Anterior cingulate cortex (tissue), 58 donors: ENCODE data around the gene ABTB2.
A peak's percentile ranks its signal among the peaks of the same experiment; 100 is the strongest.

Experiments used
- DNase-seq, 58 donors: peaks; one replicate each; lab custom pipeline; 2025; lab: John Stamatoyannopoulos, UW

The ABTB2 gene

DNA sequence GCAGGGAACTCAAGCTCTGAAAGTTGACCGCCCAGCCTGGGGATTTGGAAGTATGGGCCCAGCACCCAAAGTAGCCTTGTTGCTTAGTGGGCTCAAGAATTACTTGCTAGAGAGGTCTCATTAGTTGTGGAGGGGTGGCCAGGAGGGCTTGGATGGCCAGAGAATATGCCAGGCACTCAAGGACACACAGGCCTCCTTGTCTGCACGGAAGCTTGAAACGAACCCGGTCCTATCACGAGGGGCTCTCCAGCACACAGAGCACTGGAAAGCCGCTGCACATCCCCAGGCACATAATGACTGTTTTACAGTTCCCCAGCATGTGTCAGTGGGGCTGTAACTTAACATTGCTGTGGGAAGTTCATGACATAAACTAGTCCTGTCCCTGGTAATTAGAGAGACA lies 196.4 kb downstream of the ABTB2 start:
- no peak for DNase-seq

DNA sequence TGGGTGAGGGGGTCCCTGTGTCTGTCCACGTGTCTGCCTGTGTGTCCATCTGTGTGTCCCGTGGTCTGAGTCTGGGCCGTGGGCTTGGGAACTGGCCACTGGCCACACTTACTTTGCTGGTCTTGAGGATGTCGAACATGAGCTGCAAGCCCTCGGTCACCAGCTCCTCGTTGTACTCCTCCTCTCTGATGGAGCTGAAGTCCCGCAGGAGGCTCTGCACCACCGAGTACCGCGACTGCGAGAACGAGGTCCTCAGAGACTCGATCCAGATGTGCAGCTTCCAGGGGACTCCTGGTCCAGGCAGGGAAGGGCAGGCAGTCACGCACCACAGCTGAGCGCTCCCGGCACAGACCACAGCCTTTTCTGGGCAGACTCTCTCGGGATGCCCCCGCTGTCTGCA lies 197.0 kb downstream of the ABTB2 start:
- no peak for DNase-seq

DNA sequence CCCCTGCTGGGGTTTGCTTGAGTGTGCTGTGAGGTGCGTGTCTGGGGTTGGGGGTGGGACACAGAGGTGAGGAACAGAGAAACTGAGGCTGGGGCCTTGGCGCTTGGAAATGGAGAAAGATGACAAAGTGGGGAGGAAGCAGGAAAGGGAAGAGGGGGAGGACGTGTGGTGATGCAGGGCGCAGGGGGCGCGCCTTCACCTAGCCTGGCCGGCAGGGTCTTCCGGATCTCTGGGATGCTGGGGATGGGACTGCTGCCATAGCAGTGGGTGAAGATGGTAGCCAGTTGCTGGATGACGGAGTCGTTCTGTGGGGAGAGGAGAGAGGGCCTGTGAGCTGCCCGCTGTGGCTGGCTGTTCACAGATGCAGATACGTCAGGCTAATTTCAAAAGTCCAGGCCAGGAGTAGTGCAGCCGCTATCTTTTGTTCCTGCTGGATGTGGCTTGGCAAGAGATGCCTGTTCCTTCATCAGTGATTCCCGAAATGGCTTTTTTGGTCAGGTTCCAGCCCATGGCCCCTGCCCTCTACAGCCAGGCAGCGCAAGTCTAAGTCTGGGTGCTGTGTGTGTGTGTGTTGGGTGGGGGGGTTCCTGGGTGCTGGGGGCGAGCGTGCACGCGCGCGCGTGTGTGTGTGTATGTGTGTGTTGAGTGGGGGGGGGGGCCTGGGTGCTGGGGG lies 197.6 kb downstream of the ABTB2 start:
- no peak for DNase-seq

DNA sequence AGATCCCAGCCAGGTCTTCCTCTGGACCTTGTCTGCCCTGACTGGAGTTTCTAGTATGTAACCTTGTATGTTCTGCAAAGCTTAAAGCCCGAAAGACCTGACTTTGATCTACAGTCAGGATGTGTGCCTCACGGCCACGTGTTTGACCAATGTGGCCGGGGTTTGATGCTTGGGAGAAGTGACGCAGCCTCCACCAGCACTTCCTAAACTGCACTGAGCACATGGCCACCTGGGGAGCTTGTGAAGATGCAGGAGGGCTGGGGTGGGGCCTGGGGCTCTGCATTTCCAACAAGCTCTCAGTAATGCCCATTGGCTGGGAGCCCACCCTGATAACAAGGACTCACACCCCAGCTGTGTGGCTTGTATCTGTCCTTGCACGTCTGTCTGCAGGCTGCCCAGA lies 199.1 kb downstream of the ABTB2 start:
- no peak for DNase-seq

DNA sequence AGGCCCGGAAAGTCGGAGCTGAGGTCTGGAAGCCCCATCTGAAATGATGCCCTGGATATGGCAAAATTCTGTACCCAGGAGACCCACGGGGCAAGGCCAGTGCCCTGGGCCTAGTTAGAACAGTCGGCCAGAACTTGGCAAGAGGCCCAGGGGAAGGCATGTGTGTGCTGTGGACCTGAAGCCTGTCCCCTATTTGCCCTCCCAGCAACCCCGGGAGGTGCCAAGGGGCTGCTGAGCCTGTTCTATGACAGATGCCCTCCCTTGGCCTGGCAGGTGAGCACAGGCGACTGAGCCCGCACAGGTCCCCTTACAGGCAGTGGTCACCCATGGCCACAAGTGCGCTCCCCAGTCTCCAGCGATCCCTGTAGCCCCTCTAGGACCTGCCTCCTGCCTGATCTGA lies 200.6 kb downstream of the ABTB2 start:
- peak in 2 of 58 donors; percentile 12 for DNase-seq

DNA sequence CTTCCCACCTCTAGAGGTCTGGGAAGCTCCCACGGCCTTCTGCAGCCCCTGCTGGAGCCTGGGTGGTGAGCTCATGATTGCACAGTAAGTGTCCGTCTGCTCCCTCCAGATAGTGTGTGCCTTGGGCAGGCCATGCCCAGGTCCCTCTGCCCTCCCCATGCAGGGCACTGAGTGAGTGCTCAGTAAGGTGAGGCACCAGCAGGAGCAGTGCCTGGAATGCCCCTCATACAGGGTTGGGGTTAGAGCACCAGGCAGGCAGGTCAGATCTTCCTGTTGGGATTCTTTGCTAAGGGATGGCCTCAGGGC lies 202.1 kb downstream of the ABTB2 start:
- no peak for DNase-seq

DNA sequence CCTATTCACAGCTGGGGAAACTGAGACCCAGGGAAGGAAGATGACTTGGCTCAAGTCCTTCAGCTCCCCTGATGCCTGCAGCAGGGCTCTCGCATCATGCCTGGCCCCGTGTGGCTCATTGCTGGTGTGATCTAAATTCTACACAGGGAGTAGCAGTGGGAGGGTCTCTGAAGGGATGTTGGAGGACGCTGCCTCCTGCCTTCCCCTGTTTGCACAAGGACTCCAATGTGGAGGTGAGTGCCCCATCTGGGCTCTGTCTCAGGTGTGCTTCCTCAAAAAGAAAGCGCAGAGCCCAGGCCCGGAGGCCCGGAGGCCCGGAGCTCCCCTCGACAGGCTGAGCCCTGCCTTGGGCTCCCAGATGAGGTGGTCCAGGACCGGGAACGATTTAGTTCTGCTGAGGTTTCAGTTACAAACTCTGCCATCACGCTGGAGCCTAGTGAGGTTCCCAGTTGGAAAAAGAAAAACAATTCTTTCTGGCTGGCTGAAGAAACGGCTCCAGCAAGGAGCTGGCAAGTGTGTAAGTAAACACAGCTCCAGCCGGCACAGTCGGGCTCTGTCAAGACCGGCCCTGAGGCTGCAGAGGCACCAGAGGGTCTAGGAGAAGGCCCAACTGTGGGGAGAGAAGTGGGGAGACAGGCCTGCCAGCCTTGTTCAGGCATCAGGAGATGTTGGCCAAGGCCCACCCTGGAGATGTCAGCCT lies 202.6 kb downstream of the ABTB2 start:
- DNase-seq = peak in 19 of 58 donors; percentile 7 to 50 (median 30)

DNA sequence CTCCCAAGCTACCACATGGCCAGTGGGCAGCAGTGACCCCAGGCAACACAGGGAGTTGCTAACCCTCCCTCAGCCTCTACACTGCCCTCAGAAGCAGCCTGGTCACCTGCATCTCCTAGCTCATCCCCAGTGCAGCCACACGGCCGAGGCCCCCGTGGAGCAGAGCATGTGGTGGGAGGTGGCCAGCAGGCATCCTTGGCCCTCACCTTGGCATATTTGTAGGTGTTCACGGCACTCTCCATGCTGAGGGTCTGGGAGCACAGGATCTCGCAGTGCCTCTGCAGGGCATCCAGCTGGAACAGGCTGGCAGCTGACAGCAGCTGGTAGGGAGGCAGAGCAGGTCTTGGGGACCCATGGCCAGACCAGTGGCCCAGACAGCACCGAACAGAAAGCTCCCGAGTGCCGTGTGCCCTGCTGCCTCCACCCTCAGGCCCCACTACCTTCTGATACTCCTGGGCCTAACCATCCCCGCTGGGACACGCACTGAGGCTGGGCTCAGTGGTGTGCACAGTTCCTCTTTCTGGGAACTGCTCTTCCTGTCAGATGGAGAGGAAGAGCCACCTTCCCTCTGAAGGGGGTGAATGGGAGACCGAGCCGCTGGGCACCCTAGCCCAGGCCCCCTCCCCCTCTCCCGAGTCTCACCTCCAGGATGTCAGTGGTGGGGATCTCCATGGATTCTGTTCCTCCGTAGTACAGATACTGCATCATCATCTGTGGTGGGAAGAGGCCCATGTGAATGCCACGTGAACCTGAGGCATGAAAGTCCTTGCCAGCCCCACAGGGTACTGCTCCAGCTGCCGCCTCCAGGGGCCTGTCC lies 203.5 kb downstream of the ABTB2 start:
- DNase-seq = no peak

DNA sequence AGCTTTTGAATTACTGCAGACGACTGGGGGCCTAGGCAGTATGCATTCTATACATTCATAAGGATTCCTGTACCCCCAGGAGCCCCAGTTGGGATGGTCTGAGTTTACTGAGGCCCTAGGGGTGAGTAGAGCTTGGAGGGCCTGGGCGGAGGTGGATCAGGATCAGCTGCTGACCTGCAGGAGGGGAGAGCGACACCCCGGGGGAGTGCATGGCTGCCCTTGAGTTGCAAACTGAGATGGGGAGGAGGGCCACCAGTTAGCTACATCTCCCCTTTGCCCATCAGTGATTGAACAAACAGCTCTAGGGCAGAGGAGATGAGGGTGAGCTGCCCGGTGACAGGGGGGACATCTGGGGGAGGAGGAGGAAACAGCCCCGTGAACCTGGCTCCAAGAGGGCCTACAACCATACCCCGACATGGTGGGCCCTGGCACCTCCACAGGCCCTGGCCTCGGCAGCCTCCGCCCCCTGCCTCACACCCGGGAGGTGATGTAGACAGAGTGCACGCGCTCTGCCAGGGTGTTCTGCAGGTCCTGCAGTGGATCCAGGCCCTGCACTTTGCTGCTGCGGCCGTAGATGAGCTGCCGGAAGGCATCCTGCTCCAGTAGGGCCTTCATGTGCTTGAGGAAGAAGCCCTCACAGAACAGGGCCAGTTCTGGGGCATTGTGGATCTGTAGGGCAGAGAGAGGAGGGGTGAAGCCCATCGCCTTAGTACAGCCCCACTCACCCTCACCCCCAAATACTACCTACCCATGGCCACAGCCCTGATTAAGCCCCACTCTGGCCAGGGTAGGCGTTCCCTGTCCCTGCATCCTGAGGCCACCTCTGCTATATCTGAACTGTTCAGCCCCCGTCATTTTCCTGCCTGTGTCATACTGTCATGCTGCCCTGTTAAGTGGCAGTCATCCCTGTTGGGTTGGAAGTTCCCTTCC lies 205.6 kb downstream of the ABTB2 start:
- no peak for DNase-seq

DNA sequence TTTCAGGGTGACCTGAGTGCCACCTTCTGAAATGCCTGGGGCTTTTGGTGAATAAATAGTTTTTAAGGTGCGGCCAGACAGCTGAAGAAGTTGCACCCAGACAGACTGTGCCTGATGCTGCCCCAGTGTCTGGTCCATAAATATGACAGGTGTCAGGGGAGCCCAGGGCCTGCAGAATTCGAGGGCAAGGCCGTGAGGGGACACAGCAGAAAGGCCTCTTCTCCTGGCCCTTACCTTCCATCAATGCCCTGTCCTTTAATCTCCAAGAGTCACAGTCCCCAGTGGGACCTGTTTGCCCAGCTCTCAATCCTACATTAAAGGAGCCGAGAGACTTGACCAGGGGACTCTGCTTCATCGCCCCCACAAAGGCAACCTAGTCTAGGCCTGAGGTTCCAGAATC lies 206.6 kb downstream of the ABTB2 start:
- no peak for DNase-seq

DNA sequence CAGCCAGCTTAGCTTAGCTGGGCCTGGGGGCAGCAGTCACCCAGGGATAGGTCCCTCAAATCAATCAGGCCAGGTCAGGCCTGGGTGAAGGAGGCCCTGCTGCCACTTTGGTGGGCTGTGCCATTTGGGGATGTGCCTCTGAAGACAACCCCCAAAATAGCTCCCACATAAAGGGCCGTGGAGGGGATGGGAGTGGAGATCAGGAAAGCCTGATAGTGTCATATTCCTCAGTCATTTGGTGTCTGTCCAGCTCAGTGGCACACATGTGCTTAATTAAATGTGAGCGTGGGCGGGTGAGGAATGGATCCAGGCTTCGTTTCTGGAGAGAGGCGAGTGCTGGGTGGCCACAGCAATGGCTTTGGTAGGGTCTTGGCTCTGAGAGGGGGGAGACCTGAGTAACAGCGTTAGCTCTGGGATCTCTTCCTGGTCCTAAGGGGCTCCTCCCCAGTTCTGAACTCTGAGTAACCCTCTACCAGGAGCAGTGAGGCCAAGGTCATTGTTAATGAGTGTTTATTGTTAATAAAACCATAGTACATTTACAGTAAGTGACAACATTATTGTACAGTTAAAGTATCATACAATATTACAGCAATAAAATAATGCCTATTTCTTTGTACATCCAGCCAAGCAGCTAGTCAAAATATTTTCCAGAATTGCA lies 207.2 kb downstream of the ABTB2 start:
- no peak for DNase-seq

DNA sequence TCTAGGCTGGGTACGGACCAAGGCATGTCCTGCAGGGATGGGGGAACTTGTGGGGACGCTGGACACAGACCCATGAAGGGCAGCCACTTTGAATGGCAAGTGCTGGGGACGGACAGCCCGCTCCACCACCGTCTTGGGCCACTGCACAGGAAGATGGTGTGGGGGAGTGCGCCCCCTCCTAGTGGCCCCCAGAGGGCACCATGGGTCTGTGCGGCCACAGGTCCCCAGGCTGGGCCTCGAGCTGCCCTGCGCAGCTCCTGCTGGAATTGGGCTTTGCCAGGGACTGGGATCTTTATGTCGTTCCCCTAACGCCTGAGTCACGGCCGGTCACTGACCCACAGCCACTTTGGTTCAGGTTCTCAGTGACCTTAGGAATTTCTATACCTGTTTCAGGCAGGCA lies 208.0 kb downstream of the ABTB2 start:
- DNase-seq = no peak

DNA sequence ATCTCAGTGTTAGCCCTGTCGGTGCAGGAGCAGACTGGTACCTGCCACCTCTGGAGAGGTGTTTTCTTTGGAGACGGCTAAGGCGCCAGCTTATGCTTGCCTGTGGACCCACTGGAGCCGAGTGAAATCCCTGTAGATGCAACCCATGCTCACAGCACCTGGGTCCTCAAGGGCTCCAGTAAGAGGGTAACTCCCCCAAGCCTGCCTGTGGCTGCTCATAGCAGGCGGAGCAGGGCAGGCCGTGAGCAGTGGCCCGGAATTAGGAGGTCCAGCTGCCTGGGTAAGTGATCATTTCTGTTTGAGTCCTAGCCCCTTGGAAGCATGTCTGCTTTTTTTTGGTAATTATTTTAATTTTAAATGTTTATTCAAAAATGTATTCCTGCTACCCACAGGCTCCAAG lies 208.5 kb downstream of the ABTB2 start:
- no peak for DNase-seq

DNA sequence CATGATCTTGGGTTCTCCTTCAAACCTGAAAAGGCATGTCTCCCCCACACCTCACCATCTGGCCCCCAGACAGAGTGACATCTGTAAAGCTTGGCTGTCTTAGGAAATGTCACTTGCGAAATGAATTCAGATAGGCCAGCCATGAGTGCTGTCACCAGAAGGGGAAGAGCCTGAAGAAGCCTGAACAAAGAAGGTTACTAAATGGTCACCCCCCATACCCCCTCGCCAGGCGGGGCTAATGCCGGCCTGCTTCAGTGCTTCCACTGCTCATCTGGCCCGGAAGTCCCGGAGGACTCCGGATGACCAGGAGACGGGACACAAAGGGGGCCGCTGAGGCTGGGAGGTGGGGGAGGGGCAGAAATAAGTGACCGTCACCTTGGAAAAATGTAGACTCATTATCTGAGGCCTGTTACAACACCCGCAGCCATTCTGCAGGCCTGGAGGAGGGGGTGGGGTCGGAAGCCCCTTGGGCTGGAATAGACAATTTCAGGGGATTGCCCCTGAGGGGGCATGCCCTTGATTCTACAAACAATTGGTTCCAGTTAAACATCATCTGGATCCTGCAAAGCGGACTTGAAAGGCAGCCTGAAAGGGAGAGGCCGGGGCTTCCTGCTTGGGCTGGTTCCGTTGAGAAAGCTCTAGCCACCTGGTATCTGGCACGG lies 209.2 kb downstream of the ABTB2 start:
- no peak for DNase-seq

DNA sequence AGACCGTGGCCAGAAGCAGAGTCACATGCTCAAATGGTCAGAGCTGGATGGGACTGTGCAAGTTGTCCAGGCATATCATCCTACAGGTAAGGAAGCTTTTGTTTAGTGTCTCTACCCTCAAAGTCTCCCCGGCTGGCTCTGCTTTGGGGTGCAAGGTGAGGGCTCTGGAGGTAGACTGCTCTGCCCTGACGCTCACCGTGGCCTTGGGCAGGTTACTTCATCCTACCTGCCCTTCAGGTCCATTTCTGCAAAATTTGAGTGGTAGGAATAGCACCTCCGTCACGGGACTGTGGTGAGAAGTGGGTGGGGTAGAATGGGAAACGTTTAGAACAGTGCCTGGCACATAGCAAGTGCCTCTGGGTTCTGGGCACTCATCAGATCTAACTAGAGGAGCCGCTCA lies 210.2 kb downstream of the ABTB2 start:
- DNase-seq = no peak

DNA sequence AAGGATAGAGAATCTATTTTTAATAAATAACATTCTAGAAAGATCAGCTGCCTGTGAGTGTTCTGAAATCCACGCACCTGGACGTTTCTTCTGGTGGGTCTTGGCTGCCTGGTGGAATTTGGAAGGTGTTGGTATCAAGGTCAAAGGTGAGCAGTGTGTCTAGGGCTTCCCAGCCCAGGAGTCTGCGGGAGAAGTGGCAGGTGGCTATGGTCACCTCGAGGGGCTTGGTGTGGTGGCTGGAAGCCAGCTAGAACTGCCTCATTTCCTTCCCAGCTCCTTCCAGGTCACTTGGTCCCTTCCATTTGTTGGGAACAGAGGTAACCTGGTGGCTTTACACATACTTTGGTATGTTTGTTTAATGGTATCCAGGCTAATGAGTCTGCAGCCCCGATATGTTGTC lies 210.9 kb downstream of the ABTB2 start:
- DNase-seq = no peak

DNA sequence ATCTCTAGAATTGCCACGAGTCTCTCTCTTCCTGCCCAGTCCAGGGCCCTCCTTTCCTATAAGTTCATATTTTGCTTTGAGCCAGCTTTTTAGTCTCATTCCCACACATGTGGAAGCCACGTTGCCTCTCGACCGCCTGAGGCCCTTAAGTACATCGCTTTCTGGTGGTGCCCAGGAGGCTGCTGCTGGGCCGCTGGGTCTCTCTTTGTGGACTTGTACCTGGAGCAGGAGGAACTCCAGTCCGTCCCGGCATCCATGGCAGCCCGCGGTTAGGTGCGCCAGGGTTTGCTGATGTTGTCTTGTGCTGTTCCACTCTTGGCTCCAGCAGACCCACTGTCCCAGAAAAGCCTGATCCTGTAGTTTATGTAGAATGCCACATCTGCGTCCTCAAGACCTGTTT lies 211.4 kb downstream of the ABTB2 start:
- no peak for DNase-seq

DNA sequence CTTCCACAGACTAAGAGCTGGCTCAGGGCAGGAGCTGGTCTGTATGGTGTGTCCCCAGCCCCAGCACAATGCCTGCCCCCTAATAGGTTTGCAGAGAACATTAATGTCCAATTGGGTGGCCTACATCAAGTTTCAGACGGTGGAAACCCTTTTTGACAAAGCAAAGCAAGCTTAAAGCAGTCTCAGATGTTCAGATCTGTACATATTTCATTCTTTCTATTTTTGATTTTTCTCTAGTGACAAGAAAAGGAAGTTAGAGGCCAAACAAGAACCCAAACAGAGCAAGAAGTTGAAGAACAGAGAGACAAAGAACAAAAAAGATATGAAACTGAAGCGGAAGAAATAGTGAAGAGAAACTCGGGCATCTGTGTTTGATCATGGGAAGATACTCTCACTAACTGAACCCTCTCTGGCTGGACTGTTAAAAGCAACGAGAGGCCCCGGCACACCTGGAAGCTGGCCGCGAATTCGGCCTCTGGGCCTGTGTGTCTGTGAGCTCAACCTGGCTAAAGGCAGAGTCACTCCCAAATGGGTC lies 211.9 kb downstream of the ABTB2 start:
- no peak for DNase-seq

DNA sequence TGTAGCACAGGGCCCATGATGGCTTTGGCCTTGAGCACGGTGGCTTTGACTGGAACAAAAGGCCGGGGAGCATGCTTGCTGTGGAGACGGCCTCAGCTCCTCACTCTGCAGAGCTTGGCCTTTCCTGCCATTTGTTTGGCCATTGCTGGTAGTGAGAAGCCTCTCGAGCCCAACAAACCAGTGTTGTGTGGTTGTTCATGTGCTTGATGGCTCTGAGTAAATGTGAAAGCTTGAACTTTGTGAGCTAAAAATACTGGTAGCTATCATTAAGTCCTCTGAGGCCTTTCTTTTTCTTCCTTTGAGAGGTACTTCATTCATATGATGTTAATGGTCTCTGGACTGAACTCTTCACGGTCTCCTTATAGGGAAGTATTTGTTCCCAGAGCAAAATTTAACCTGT lies 212.7 kb downstream of the ABTB2 start:
- no peak for DNase-seq
